Left ventricle myocardium inferior (tissue), 1 donor: ENCODE measurements around the gene AKAP6. TPM values are rescaled to one million over a fixed set of nuclear protein-coding genes. Genes with fewer than 3 reads are reported as not detected.

Experiments
- DNase-seq: peaks from one replicate; pipeline ENCODE4 v3.0.0-alpha.2; 2020
- H3K27ac ChIP-seq: fragments of 200-600 bp; replicated peaks from 2 replicates; pipeline ENCODE4 v1.8.0; 2021
- H3K27me3 ChIP-seq: fragments of 200-600 bp; 2 replicates; pipeline ENCODE4 v1.8.0; 2021; ENCODE audit warnings: low read depth
- H3K36me3 ChIP-seq: fragments of 200-600 bp; 2 replicates; pipeline ENCODE4 v1.8.0; 2021
- H3K4me1 ChIP-seq: fragments of 200-600 bp; 2 replicates; pipeline ENCODE4 v1.8.0; 2021
- H3K4me3 ChIP-seq: fragments of 200-600 bp; 2 replicates; pipeline ENCODE4 v1.8.0; 2021; ENCODE audit warnings: mild to moderate bottlenecking, moderate library complexity
- H3K9me3 ChIP-seq: fragments of 200-600 bp; replicated peaks from 2 replicates; pipeline ENCODE4 v1.8.0; 2021
- CTCF ChIP-seq: fragments of 200-600 bp; IDR thresholded peaks from 2 replicates; pipeline ENCODE4 v1.8.0; 2021; ENCODE audit warnings: antibody characterized with exemption, mild to moderate bottlenecking, borderline replicate concordance
- intact Hi-C: fragments of 100-400 bp; cut with micrococcal nuclease; formaldehyde crosslinking; loops from one replicate; pipeline ENCODE4 v1.11.0; 2022
- total RNA-seq: library from RNA; stranded (reverse); fragmentation: NEBNext Ultra II Directional; extraction: Animal tissue kit (Norgen Biotek cat#: 25700); gene quantifications from one replicate; pipeline ENCODE4 v1.2.1, GENCODE V29; 2021
- donor health status: DM: no; HTN: yes; CAD: no; lungs with severe emphysema.

AKAP6 gene
- total RNA-seq, 1 donor from 2014 or later: 218 TPM

GRCh38 chr14:32438517-32438916 lies 109.4 kb downstream of the AKAP6 start:
- intact Hi-C loops: no loop called here
- Histone ChIP-seq H3K4me3 (no peak overlapping the region), H3K27me3 (no peaks in the 10 kb centered on the region)

GRCh38 chr14:32443890-32444661 lies 115.0 kb downstream of the AKAP6 start:
- H3K27ac ChIP-seq: no peak overlapping the region

More at GRCh38 chr14:32438517-32438916, 109.4 kb downstream of the AKAP6 start:
- Histone ChIP-seq H3K36me3 (no peaks in the 10 kb centered on the region), H3K27ac (peak overlapping the region; percentile 47), H3K4me1 (peaks cover 39% of the 10 kb centered on the region), H3K9me3 (no peaks in the 10 kb centered on the region)
- no peak for DNase-seq
- no peak for TF ChIP-seq CTCF

GRCh38 chr14:32447371-32447770 lies 118.3 kb downstream of the AKAP6 start:
- TF ChIP-seq CTCF: no peak
- no peak for DNase-seq
- Histone ChIP-seq H3K4me3 (no peak overlapping the region), H3K36me3 (no peaks in the 10 kb centered on the region), H3K9me3 (no peaks in the 10 kb centered on the region), H3K27ac (peak overlapping the region; percentile 47), H3K27me3 (no peaks in the 10 kb centered on the region), H3K4me1 (peaks cover 67% of the 10 kb centered on the region)
- intact Hi-C loops: no loop called here

More at GRCh38 chr14:32443890-32444661, 115.0 kb downstream of the AKAP6 start:
- no peak overlapping the region for H3K4me3 ChIP-seq
- H3K9me3 ChIP-seq: no peaks in the 10 kb centered on the region
- no peak for DNase-seq
- peaks cover 45% of the 10 kb centered on the region for H3K4me1 ChIP-seq
- intact Hi-C loops: no loop called here
- no peak for TF ChIP-seq CTCF
- no peaks in the 10 kb centered on the region for H3K27me3 ChIP-seq
- no peaks in the 10 kb centered on the region for H3K36me3 ChIP-seq

GRCh38 chr14:32449648-32450047 lies 120.5 kb downstream of the AKAP6 start:
- Histone ChIP-seq H3K27me3 (no peaks in the 10 kb centered on the region), H3K4me1 (peaks cover 62% of the 10 kb centered on the region)
- no peak for TF ChIP-seq CTCF

GRCh38 chr14:32450919-32451675 lies 122.0 kb downstream of the AKAP6 start:
- TF ChIP-seq CTCF: no peak
- intact Hi-C loops: no loop called here
- H3K4me1 ChIP-seq: peaks cover 56% of the 10 kb centered on the region

More at GRCh38 chr14:32449648-32450047, 120.5 kb downstream of the AKAP6 start:
- Histone ChIP-seq H3K4me3 (no peak overlapping the region), H3K9me3 (no peaks in the 10 kb centered on the region), H3K27ac (peak overlapping the region; percentile 70), H3K36me3 (no peaks in the 10 kb centered on the region)
- intact Hi-C loops: no loop called here
- no peak for DNase-seq

More at GRCh38 chr14:32450919-32451675, 122.0 kb downstream of the AKAP6 start:
- H3K4me3 ChIP-seq: no peak overlapping the region
- no peaks in the 10 kb centered on the region for H3K27me3 ChIP-seq
- peak overlapping the region; percentile 70 for H3K27ac ChIP-seq
- no peaks in the 10 kb centered on the region for H3K9me3 ChIP-seq
- no peak for DNase-seq
- no peaks in the 10 kb centered on the region for H3K36me3 ChIP-seq
